MM.1S (cell line): Measurements from ENCODE around the gene ABCB9.

Experiments used
- DNase-seq: peaks from one replicate; pipeline ENCODE4 v3.0.0-alpha.2; 2015
- H2AFZ ChIP-seq: fragments of 300-600 bp; sonication (generic); 2 replicates; pipeline ENCODE4 v1.6.0; 2016; ENCODE audit warnings: antibody characterized with exemption, low read length
- H3F3A ChIP-seq: fragments of 300-600 bp; sonication (generic); 2 replicates; pipeline ENCODE4 v1.6.1; 2016; ENCODE audit warnings: mild to moderate bottlenecking, antibody characterized with exemption, low read length, moderate library complexity, mixed read lengths; ENCODE audit not compliant: insufficient read depth
- H3K27ac ChIP-seq: fragments of 300-600 bp; sonication (generic); 2 replicates; pipeline ENCODE4 v1.5.1; 2016; ENCODE audit warnings: mild to moderate bottlenecking, low read length
- H3K27me3 ChIP-seq: fragments of 300-600 bp; sonication (generic); replicated peaks from 2 replicates; pipeline ENCODE4 v1.6.0; 2016; ENCODE audit warnings: low read length; ENCODE audit not compliant: insufficient read depth
- H3K36me3 ChIP-seq: fragments of 300-600 bp; sonication (generic); replicated peaks from 2 replicates; pipeline ENCODE4 v1.6.1; 2016; ENCODE audit warnings: mild to moderate bottlenecking, low read length, mixed read lengths; ENCODE audit not compliant: insufficient read depth
- H3K4me1 ChIP-seq: fragments of 300-600 bp; sonication (generic); 2 replicates; pipeline ENCODE4 v1.6.1; 2016; ENCODE audit warnings: low read length, mixed read lengths
- H3K4me2 ChIP-seq: fragments of 300-600 bp; sonication (generic); 2 replicates; pipeline ENCODE4 v1.6.0; 2016; ENCODE audit warnings: low read depth, low read length
- H3K4me3 ChIP-seq: fragments of 300-600 bp; sonication (generic); 2 replicates; pipeline ENCODE4 v1.5.1; 2016; ENCODE audit warnings: low read length, mixed read lengths
- H3K79me2 ChIP-seq: fragments of 300-600 bp; sonication (generic); 2 replicates; pipeline ENCODE4 v1.6.1; 2016; ENCODE audit warnings: mixed run types, low read length, mixed read lengths
- H3K9ac ChIP-seq: fragments of 300-600 bp; sonication (generic); 2 replicates; pipeline ENCODE4 v1.6.1; 2016; ENCODE audit warnings: low read length, mixed read lengths
- H3K9me2 ChIP-seq: fragments of 300-600 bp; sonication (generic); replicated peaks from 2 replicates; pipeline ENCODE4 v1.6.1; 2016; ENCODE audit warnings: mild to moderate bottlenecking, low read length, mixed read lengths; ENCODE audit not compliant: insufficient read depth
- H3K9me3 ChIP-seq: fragments of 300-600 bp; sonication (generic); replicated peaks from 2 replicates; pipeline ENCODE4 v1.6.1; 2016; ENCODE audit warnings: mild to moderate bottlenecking, low read length, mixed read lengths; ENCODE audit not compliant: insufficient read depth
- H4K20me1 ChIP-seq: fragments of 300-600 bp; sonication (generic); 2 replicates; pipeline ENCODE4 v1.6.1; 2016; ENCODE audit warnings: mild to moderate bottlenecking, low read length, moderate library complexity, mixed read lengths; ENCODE audit not compliant: insufficient read depth
- CTCF ChIP-seq: fragments of 300-600 bp; sonication (generic); IDR thresholded peaks from 2 replicates; pipeline ENCODE4 v1.5.1; 2016; ENCODE audit warnings: antibody characterized with exemption, low read length, mixed read lengths
- EZH2 ChIP-seq: fragments of 300-600 bp; sonication (generic); optimal IDR thresholded peaks from 2 replicates; pipeline ENCODE3; 2017; ENCODE audit warnings: low read depth, mild to moderate bottlenecking, antibody characterized with exemption, low read length, mixed read lengths
- EZH2phosphoT487 ChIP-seq: fragments of 300-600 bp; sonication (generic); IDR thresholded peaks from 2 replicates; pipeline ENCODE4 v1.6.1; 2018; ENCODE audit warnings: antibody characterized with exemption, low read length

The ABCB9 gene

GRCh38 chr12:122960193-122960569, 6.1 kb downstream of the ABCB9 start:
- Histone ChIP-seq H2AFZ (no peak overlapping the region), H3K36me3 (no peaks in the 10 kb centered on the region), H3K9me3 (no peaks in the 10 kb centered on the region), H4K20me1 (no peaks in the 10 kb centered on the region), H3F3A (no peaks in the 10 kb centered on the region), H3K4me1 (no peaks in the 10 kb centered on the region), H3K27ac (no peak overlapping the region), H3K4me2 (no peak overlapping the region), H3K79me2 (no peaks in the 10 kb centered on the region), H3K9me2 (no peaks in the 10 kb centered on the region), H3K27me3 (no peaks in the 10 kb centered on the region), H3K9ac (no peak overlapping the region), H3K4me3 (no peak overlapping the region)
- TF ChIP-seq EZH2 (no peak), CTCF (no peak), EZH2phosphoT487 (no peak)
- DNase-seq: no peak

- Histone ChIP-seq H3K36me3 (no peaks in the 10 kb centered on the region), H3K9me3 (no peaks in the 10 kb centered on the region), H2AFZ (no peak overlapping the region), H3K4me1 (no peaks in the 10 kb centered on the region), H3K27ac (no peak overlapping the region), H3K79me2 (no peaks in the 10 kb centered on the region), H3F3A (no peaks in the 10 kb centered on the region), H4K20me1 (no peaks in the 10 kb centered on the region), H3K9me2 (no peaks in the 10 kb centered on the region), H3K4me3 (no peak overlapping the region), H3K9ac (no peak overlapping the region), H3K27me3 (no peaks in the 10 kb centered on the region), H3K4me2 (no peak overlapping the region)
- TF ChIP-seq CTCF: no peak
- TF ChIP-seq EZH2phosphoT487: no peak
- no peak for TF ChIP-seq EZH2
- no peak for DNase-seq
Observed at GRCh38 chr12:122959566-122960192, 6.6 kb downstream of the ABCB9 start.

- Histone ChIP-seq H3K4me3 (no peak overlapping the region), H3K27me3 (no peaks in the 10 kb centered on the region), H2AFZ (no peak overlapping the region), H3K27ac (no peak overlapping the region), H3K9me3 (no peaks in the 10 kb centered on the region), H3K9ac (no peak overlapping the region), H3K36me3 (no peaks in the 10 kb centered on the region), H3K4me2 (no peak overlapping the region), H3K79me2 (no peaks in the 10 kb centered on the region), H3F3A (no peaks in the 10 kb centered on the region), H3K4me1 (no peaks in the 10 kb centered on the region), H4K20me1 (no peaks in the 10 kb centered on the region), H3K9me2 (no peaks in the 10 kb centered on the region)
- no peak for DNase-seq
- TF ChIP-seq EZH2 (no peak), CTCF (no peak), EZH2phosphoT487 (no peak)
Observed at GRCh38 chr12:122958198-122958888, 7.9 kb downstream of the ABCB9 start.
